ENCODE measurements around the gene AGPAT4. TPM values are rescaled to one million over a fixed set of nuclear protein-coding genes. Genes with fewer than 3 reads are reported as not detected.

The AGPAT4 gene
- total RNA-seq, 2 experiments from 2014 or later, result 0.95 to 1.3 TPM

DNA sequence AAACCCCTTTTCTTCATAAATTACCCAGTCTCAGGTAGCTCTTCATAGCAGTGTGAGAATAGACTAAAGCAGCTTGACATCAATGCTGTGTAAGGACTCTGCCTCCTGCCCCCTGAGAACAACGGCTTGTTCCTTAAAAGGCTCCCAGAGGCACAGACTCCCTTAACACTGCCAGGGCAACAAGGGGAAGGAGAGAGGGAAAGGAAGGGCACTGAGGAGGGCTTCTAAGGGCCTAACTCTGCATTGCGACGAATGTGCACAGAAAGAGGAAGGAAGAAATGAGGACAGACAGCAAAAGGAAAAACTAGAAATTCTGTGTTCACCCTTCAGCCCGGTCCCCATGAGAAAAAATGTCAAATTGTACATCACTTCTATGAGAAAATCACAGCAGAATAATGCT is 74.0 kb downstream of the AGPAT4 start:
- no peak overlapping the region for H2AFZ ChIP-seq (ENCODE audit: low read length)
- H4K20me1 ChIP-seq (ENCODE audit: insufficient read depth, low read length), result no peaks in the 10 kb centered on the region
- no peaks in the 10 kb centered on the region for H3K9me2 ChIP-seq (ENCODE audit: insufficient read depth, low read length)
- no peak overlapping the region for H3K27ac ChIP-seq (ENCODE audit: low read depth, low read length, poor library complexity, severe bottlenecking)
- ChIA-PET POLR2A (interaction anchor here (0.5 kb wide), 1 partner anchor 252 kb away, joined by 5 read pairs; no protein-coding TSS in a partner anchor), CTCF (ENCODE audit: unreplicated experiment) (no interaction called here)
- H3K4me3 ChIP-seq (ENCODE audit: low read depth, low read length, poor library complexity, severe bottlenecking), result no peak overlapping the region
- no peaks in the 10 kb centered on the region for H3K9me3 ChIP-seq (ENCODE audit: low read length)
- no peaks in the 10 kb centered on the region for H3K36me3 ChIP-seq (ENCODE audit: insufficient read depth, low read length)
- BruUV-seq (replicated peaks), result no TSS peak
- H3K4me2 ChIP-seq (ENCODE audit: low read length), result no peak overlapping the region
- DNase-seq (ENCODE audit: low spot score), result no peak
- no peaks in the 10 kb centered on the region for H3K79me2 ChIP-seq (ENCODE audit: insufficient read depth, low read depth, low read length)
- TF ChIP-seq, protein P1, sequence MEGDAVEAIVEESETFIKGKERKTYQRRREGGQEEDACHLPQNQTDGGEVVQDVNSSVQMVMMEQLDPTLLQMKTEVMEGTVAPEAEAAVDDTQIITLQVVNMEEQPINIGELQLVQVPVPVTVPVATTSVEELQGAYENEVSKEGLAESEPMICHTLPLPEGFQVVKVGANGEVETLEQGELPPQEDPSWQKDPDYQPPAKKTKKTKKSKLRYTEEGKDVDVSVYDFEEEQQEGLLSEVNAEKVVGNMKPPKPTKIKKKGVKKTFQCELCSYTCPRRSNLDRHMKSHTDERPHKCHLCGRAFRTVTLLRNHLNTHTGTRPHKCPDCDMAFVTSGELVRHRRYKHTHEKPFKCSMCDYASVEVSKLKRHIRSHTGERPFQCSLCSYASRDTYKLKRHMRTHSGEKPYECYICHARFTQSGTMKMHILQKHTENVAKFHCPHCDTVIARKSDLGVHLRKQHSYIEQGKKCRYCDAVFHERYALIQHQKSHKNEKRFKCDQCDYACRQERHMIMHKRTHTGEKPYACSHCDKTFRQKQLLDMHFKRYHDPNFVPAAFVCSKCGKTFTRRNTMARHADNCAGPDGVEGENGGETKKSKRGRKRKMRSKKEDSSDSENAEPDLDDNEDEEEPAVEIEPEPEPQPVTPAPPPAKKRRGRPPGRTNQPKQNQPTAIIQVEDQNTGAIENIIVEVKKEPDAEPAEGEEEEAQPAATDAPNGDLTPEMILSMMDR (conservative IDR thresholded peaks at IDR 0.05; ENCODE audit: low read length), result no peak
- TF ChIP-seq EZH2phosphoT487 (IDR thresholded peaks at IDR 0.05; ENCODE audit: borderline replicate concordance, low read depth, low read length), result no peak
- intact Hi-C loops (cut with micrococcal nuclease; ENCODE audit: unreplicated experiment), result no loop called here
- H3K4me1 ChIP-seq (ENCODE audit: insufficient read depth, low read length, poor library complexity, severe bottlenecking), result no peaks in the 10 kb centered on the region

DNA sequence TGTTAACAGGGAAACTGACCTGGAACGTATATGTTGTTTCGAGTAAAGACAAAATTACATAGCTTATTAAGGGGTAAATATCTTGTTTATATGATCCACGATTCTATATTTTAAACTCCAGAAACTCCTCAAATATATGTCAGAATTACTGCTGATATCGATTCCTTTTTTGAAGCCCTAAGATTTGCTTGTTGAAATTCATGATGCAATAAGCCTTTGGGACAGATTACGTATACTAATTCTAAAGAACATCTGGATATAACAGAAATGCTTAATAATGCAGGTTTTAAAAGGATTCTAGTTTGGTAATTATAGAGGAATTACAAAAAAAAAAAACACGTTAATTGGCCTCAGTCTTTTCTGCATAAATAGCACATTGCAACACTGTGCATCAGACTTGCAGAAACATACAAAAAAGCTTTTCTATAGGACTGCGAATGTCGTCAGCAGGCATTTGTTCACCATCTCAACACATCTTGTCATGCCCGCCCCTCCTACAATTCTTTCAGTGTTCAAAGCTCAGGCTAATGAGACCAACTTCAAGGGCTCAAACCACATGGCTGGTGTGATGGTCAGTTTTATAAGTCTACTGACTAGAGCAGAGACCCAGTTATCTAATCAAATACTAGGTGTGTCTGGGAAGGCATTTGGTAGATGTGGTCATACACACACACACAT is 74.9 kb downstream of the AGPAT4 start:
- Histone ChIP-seq H3K9me3 (ENCODE audit: low read length) (no peaks in the 10 kb centered on the region), H3K36me3 (ENCODE audit: insufficient read depth, low read length) (no peaks in the 10 kb centered on the region), H3K27ac (ENCODE audit: low read depth, low read length, poor library complexity, severe bottlenecking) (no peak overlapping the region), H3K9me2 (ENCODE audit: insufficient read depth, low read length) (no peaks in the 10 kb centered on the region), H2AFZ (ENCODE audit: low read length) (no peak overlapping the region), H3K4me3 (ENCODE audit: low read depth, low read length, poor library complexity, severe bottlenecking) (no peak overlapping the region), H3K4me1 (ENCODE audit: insufficient read depth, low read length, poor library complexity, severe bottlenecking) (no peaks in the 10 kb centered on the region), H3K4me2 (ENCODE audit: low read length) (no peak overlapping the region), H3K79me2 (ENCODE audit: insufficient read depth, low read depth, low read length) (no peaks in the 10 kb centered on the region), H4K20me1 (ENCODE audit: insufficient read depth, low read length) (no peaks in the 10 kb centered on the region)
- intact Hi-C loops (cut with micrococcal nuclease; ENCODE audit: unreplicated experiment), result no loop called here
- ChIA-PET CTCF (ENCODE audit: unreplicated experiment) (no interaction called here), POLR2A (interaction anchor here (0.5 kb wide), 1 partner anchor 251 kb away, joined by 5 read pairs; no protein-coding TSS in a partner anchor)
- DNase-seq (ENCODE audit: low spot score), result no peak
- no TSS peak for BruUV-seq (replicated peaks)
- TF ChIP-seq, protein P1 (conservative IDR thresholded peaks at IDR 0.05; ENCODE audit: low read length), result no peak
- no peak for TF ChIP-seq EZH2phosphoT487 (IDR thresholded peaks at IDR 0.05; ENCODE audit: borderline replicate concordance, low read depth, low read length)

DNA sequence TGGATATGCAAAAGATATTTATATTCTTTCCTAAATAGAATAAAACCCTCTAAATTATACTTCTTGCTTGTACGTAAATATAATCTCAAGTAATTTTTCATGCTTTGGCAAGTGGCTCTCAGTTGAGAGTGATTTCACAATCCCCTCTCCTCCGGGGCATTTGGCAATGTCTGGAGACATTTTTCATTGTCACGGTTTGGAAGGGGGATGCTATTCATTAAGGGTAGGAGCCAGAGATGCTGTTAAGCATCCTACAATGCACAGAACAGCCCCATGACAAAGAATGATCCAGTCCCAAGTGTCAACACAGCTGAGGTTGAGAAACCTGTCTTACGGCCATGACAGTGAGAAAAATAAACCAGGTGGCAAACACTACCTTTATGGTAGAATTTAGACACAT is 75.7 kb downstream of the AGPAT4 start:
- BruUV-seq (replicated peaks), result no TSS peak
- POLR2A ChIA-PET, result no interaction called here
- no peaks in the 10 kb centered on the region for H4K20me1 ChIP-seq (ENCODE audit: insufficient read depth, low read length)
- intact Hi-C loops (cut with micrococcal nuclease; ENCODE audit: unreplicated experiment), result no loop called here
- CTCF ChIA-PET (ENCODE audit: unreplicated experiment), result no interaction called here
- H3K79me2 ChIP-seq (ENCODE audit: insufficient read depth, low read depth, low read length), result no peaks in the 10 kb centered on the region
- H3K4me3 ChIP-seq (ENCODE audit: low read depth, low read length, poor library complexity, severe bottlenecking), result no peak overlapping the region
- H3K36me3 ChIP-seq (ENCODE audit: insufficient read depth, low read length), result no peaks in the 10 kb centered on the region
- no peak overlapping the region for H3K27ac ChIP-seq (ENCODE audit: low read depth, low read length, poor library complexity, severe bottlenecking)
- DNase-seq (ENCODE audit: low spot score), result no peak
- no peaks in the 10 kb centered on the region for H3K4me1 ChIP-seq (ENCODE audit: insufficient read depth, low read length, poor library complexity, severe bottlenecking)
- TF ChIP-seq, protein P1 (conservative IDR thresholded peaks at IDR 0.05; ENCODE audit: low read length), result no peak
- TF ChIP-seq EZH2phosphoT487 (IDR thresholded peaks at IDR 0.05; ENCODE audit: borderline replicate concordance, low read depth, low read length), result no peak
- H3K9me2 ChIP-seq (ENCODE audit: insufficient read depth, low read length), result no peaks in the 10 kb centered on the region
- no peak overlapping the region for H3K4me2 ChIP-seq (ENCODE audit: low read length)
- H3K9me3 ChIP-seq (ENCODE audit: low read length), result no peaks in the 10 kb centered on the region
- H2AFZ ChIP-seq (ENCODE audit: low read length), result no peak overlapping the region
